ENCODE data around the gene AOPEP.
"Not testable (repeated sequence)": the region's sequence is repeated elsewhere in the genome, so short reads cannot be mapped to it uniquely, and the experiment has no call there.

Gene AOPEP

GRCh38 chr9:94870793-94871558, 144.5 kb downstream of the AOPEP start:
- no peak for DNase-seq (ENCODE audit: low spot score)

GRCh38 chr9:94872083-94872833, 145.8 kb downstream of the AOPEP start:
- DNase-seq (ENCODE audit: low spot score) = no peak

GRCh38 chr9:94872891-94873511, 146.5 kb downstream of the AOPEP start:
- no peak for DNase-seq (ENCODE audit: low spot score)

- no peak for DNase-seq (ENCODE audit: low spot score)
Observed at GRCh38 chr9:94874316-94874715, 147.8 kb downstream of the AOPEP start.

GRCh38 chr9:94875300-94876020, 149.0 kb downstream of the AOPEP start:
- no peak for DNase-seq (ENCODE audit: low spot score)

- DNase-seq (ENCODE audit: low spot score) = not testable (repeated sequence)
Observed at GRCh38 chr9:94878804-94879203, 152.3 kb downstream of the AOPEP start.

GRCh38 chr9:94879230-94879629, 152.7 kb downstream of the AOPEP start:
- DNase-seq (ENCODE audit: low spot score) = no peak

- DNase-seq (ENCODE audit: low spot score) = no peak
Observed at GRCh38 chr9:94881023-94881422, 154.5 kb downstream of the AOPEP start.

- no peak for DNase-seq (ENCODE audit: low spot score)
Observed at GRCh38 chr9:94881454-94881853, 155.0 kb downstream of the AOPEP start.

GRCh38 chr9:94881940-94882339, 155.4 kb downstream of the AOPEP start:
- no peak for DNase-seq (ENCODE audit: low spot score)

GRCh38 chr9:94882966-94883641, 156.6 kb downstream of the AOPEP start:
- DNase-seq (ENCODE audit: low spot score) = no peak

- DNase-seq (ENCODE audit: low spot score) = no peak
Observed at GRCh38 chr9:94885854-94886447, 159.5 kb downstream of the AOPEP start.

GRCh38 chr9:94887721-94888120, 161.2 kb downstream of the AOPEP start:
- no peak for DNase-seq (ENCODE audit: low spot score)

- no peak for DNase-seq (ENCODE audit: low spot score)
Observed at GRCh38 chr9:94888775-94889174, 162.3 kb downstream of the AOPEP start.

GRCh38 chr9:94889628-94890027, 163.1 kb downstream of the AOPEP start:
- DNase-seq (ENCODE audit: low spot score) = no peak

- DNase-seq (ENCODE audit: low spot score) = no peak
Observed at GRCh38 chr9:94891183-94891582, 164.7 kb downstream of the AOPEP start.

- no peak for DNase-seq (ENCODE audit: low spot score)
Observed at GRCh38 chr9:94892675-94893074, 166.2 kb downstream of the AOPEP start.

- DNase-seq (ENCODE audit: low spot score) = no peak
Observed at GRCh38 chr9:94894094-94894699, 167.7 kb downstream of the AOPEP start.

GRCh38 chr9:94895668-94896067, 169.2 kb downstream of the AOPEP start:
- DNase-seq (ENCODE audit: low spot score) = no peak

GRCh38 chr9:94896512-94896911, 170.0 kb downstream of the AOPEP start:
- no peak for DNase-seq (ENCODE audit: low spot score)

All from putamen (tissue), 1 donor.